SK-MEL-5 (cell line): ENCODE results near the gene BCL6B. TPM values are rescaled to one million over a fixed set of nuclear protein-coding genes. Genes with fewer than 3 reads are reported as not detected.

ENCODE experiments used
- DNase-seq: peaks from one replicate; pipeline ENCODE4 v3.0.0-alpha.2; 2016; ENCODE audit warnings: low read depth, low spot score
- in situ Hi-C: cut with HindIII; loops from 2 replicates; pipeline ENCODE4 v1.10.0; 2016; ENCODE audit warnings: low sequenced_read_pairs, high pct_unique_total_duplicates, low pct_unique_long_range_greater_than_20kb
- small RNA-seq, 2 experiments: library from RNA; depleted of rRNA; stranded (forward); fragments of <200 nt; gene quantifications; one replicate each; pipeline ENCODE3, GENCODE V24; 2014
- total RNA-seq: library from RNA; depleted of rRNA; stranded (reverse); fragments of >200 nt; shearing (Covaris generic); gene quantifications from 2 replicates; pipeline ENCODE4 v1.2.3, GENCODE V29; 2014; rRNA removed

BCL6B gene
- total RNA-seq, 1 experiment from 2014 or later: not detected

GRCh38 chr17:7072406-7072805 lies 49.6 kb downstream of the BCL6B start:
- no peak for DNase-seq
- in situ Hi-C loops: no loop called here

DNA sequence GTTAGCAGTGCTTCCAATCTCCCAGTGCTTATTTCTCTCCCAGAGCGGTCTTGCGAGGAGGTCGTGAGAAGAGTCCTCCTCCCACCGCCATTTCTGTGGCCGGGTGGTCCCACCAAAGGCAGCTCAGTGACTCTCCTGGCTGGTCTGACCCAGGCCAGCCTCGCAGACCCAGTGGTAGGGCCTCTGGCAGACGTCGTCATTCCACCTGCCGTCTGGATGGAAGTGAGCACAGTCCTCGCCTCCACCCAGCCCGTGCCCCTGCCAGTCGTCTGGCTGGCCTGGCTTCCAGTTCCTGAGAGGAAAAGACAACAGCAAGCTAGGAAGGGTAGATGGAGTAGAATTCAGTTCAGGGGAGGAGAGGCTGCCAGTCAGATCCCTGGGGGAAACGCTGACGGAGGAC lies 52.1 kb downstream of the BCL6B start:
- in situ Hi-C loops: no loop called here
- no peak for DNase-seq

GRCh38 chr17:7077911-7078546 lies 55.2 kb downstream of the BCL6B start:
- in situ Hi-C loops: no loop called here
- no peak for DNase-seq

- in situ Hi-C loops: no loop called here
- no peak for DNase-seq
Measured at GRCh38 chr17:7078711-7079110, 55.9 kb downstream of the BCL6B start.

Small RNAs within 50 kb of the gene (small RNA-seq; reads per million reads assigned to genes)
- 0 reads per million in 2 experiments for gene AC120057.1

Other genes starting within 250 kb of the BCL6B start
- gene FBXO39, start 246.8 kb upstream of the BCL6B start, total RNA-seq: not detected in 2 replicates
- gene TEKT1, start 191.3 kb upstream of the BCL6B start, total RNA-seq: not detected in 2 replicates
- not detected in 2 replicates for gene ALOX12, start 27.0 kb upstream of the BCL6B start, total RNA-seq
- 882 and 947 TPM in 2 replicates for gene RNASEK, start 10.4 kb upstream of the BCL6B start, total RNA-seq
- 0.61 and 0.64 TPM in 2 replicates for gene SLC16A13, start 13.0 kb downstream of the BCL6B start, total RNA-seq
- gene SLC16A11, start 21.0 kb downstream of the BCL6B start, total RNA-seq: not detected in 2 replicates
- not detected in 2 replicates for gene CLEC10A, start 57.2 kb downstream of the BCL6B start, total RNA-seq
- not detected in 2 replicates for gene ASGR2, start 91.8 kb downstream of the BCL6B start, total RNA-seq
- 0.21 and 0.56 TPM in 2 replicates for gene ASGR1, start 156.3 kb downstream of the BCL6B start, total RNA-seq
- gene DLG4, start 196.8 kb downstream of the BCL6B start, total RNA-seq: 3.7 and 3.9 TPM in 2 replicates
- 123 and 148 TPM in 2 replicates for gene ACADVL, start 196.9 kb downstream of the BCL6B start, total RNA-seq
- gene DVL2, start 211.5 kb downstream of the BCL6B start, total RNA-seq: 86.9 and 91.5 TPM in 2 replicates
- 69.0 and 81.3 TPM in 2 replicates for gene PHF23, start 216.4 kb downstream of the BCL6B start, total RNA-seq
- gene GABARAP, start 219.4 kb downstream of the BCL6B start, total RNA-seq: 237 and 305 TPM in 2 replicates
- 26.9 and 29.2 TPM in 2 replicates for gene CTDNEP1, start 228.7 kb downstream of the BCL6B start, total RNA-seq
- 43.8 and 58.7 TPM in 2 replicates for gene ELP5, start 229.2 kb downstream of the BCL6B start, total RNA-seq
- gene CLDN7, start 239.4 kb downstream of the BCL6B start, total RNA-seq: not detected in 2 replicates